ENCODE measurements around the gene TES. TPM values are rescaled to one million over a fixed set of nuclear protein-coding genes. Genes with fewer than 3 reads are reported as not detected.

TES gene
- total and polyA plus RNA-seq, 4 donors = 5.7 to 11.8 (median 7.5) TPM

GRCh38 chr7:116239434-116239833 is 29.1 kb downstream of the TES start:
- WGBS = 47% methylated on average over 2 of the region's 2 CpGs
- no peak for DNase-seq (ENCODE audit: low spot score)

More at GRCh38 chr7:116239434-116239833, 29.1 kb downstream of the TES start:
- Histone ChIP-seq H3K9ac (ENCODE audit: low read depth in 1 of 2, low read length in 2 of 2) (no peak overlapping the region), H3K4me1 (ENCODE audit: control insufficient read depth in 4 of 4, insufficient read depth in 4 of 4, low read length in 3 of 4) (peaks cover 0 to 17% (median 4%) of the 10 kb centered on the region in 4 donors), H3K4me3 (ENCODE audit: low read depth in 1 of 3, low read length in 3 of 3) (no peak overlapping the region), H3K9me3 (ENCODE audit: control insufficient read depth in 4 of 4, low read length in 3 of 4) (no peaks in the 10 kb centered on the region), H3K36me3 (ENCODE audit: control insufficient read depth in 4 of 4, insufficient read depth in 3 of 4, low read depth in 1 of 4, low read length in 3 of 4) (no peaks in the 10 kb centered on the region), H3K27ac (ENCODE audit: low read depth in 1 of 2, low read length in 2 of 2) (no peak overlapping the region), H3K27me3 (ENCODE audit: control insufficient read depth in 4 of 4, insufficient read depth in 4 of 4, low read length in 3 of 4) (no peaks in the 10 kb centered on the region)
- TF ChIP-seq FOXA2 (IDR thresholded peaks at IDR 0.05) = peak; percentile 70
- peak; percentile 55 for TF ChIP-seq MAX (IDR thresholded peaks at IDR 0.05)
- peak; percentile 26 to 35 for TF ChIP-seq RAD21 (IDR thresholded peaks at IDR 0.05)
- TF ChIP-seq HNF4G (IDR thresholded peaks at IDR 0.05) = peak; percentile 53
- peak; percentile 87 for TF ChIP-seq SP1 (IDR thresholded peaks at IDR 0.05)
- peak; percentile 29 for TF ChIP-seq FOXA1 (IDR thresholded peaks at IDR 0.05)
- no peak for TF ChIP-seq NR2F2 (IDR thresholded peaks at IDR 0.05)
- peak; percentile 88 to 89 for TF ChIP-seq HNF4A (conservative IDR thresholded peaks at IDR 0.05)
- TF ChIP-seq JUND (IDR thresholded peaks at IDR 0.05) = peak; percentile 30 to 65
- TF ChIP-seq TAF1 (conservative IDR thresholded peaks at IDR 0.05) = no peak
- TF ChIP-seq YY1 (IDR thresholded peaks at IDR 0.05) = peak; percentile 31
- no peak for TF ChIP-seq GABPA (IDR thresholded peaks at IDR 0.05 in 1 of 2, conservative IDR thresholded peaks at IDR 0.05 in 1 of 2)
- peak; percentile 80 to 95 for TF ChIP-seq RXRA (IDR thresholded peaks at IDR 0.05)
- peak; percentile 29 for TF ChIP-seq ZBTB33 (IDR thresholded peaks at IDR 0.05)
- no peak for TF ChIP-seq REST (IDR thresholded peaks at IDR 0.05)
- TF ChIP-seq ATF3 (IDR thresholded peaks at IDR 0.05) = no peak

Measured in liver (tissue), 9 donors.